ENCODE results near the gene DIO2.

The DIO2 gene

GRCh38 chr14:80167793-80168448 is 43.4 kb downstream of the DIO2 start:
- DNase-seq (ENCODE audit: low read depth) = no peak

- DNase-seq (ENCODE audit: low read depth) = no peak
Observed at GRCh38 chr14:80164991-80165721, 46.1 kb downstream of the DIO2 start.

- no peak for DNase-seq (ENCODE audit: low read depth)
Observed at GRCh38 chr14:80152763-80153162, 58.5 kb downstream of the DIO2 start.

DNA sequence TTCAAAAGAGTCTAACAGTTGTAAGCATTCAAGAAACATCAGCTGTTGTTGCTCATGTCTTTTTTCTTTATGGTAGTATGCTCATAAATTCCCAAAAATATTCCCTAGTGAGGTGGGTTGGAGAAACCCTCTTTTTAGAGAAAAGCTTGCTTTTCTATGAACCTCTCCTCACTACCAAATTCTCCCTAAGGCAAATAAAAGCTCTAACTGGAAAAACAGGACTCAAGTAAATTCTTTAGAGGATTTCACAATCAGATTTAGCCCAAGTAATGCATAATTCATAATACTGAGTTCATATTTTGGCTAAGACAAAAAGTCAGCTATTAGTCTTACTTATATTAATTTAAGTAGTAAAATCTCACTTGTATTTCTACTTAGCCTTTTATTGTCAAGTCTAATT is 59.1 kb downstream of the DIO2 start:
- DNase-seq (ENCODE audit: low read depth) = no peak

DNA sequence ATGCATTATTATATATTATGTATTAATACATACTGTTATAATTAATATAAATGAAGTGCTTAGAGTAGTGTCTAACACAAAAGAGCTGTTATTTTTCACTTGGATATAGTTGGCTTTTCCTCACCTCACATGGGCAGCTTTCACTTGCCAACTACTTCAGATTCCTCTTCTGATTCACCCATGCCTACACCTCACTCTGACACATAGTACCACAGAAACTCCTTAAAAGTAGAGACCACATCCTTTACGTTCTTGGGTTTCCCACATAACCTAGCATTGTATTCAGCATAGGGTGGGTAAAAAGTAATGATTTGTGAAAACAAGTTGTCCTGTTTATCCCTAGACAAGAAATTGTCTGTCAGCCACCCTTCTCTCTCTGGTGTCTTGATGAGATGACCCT is 61.0 kb downstream of the DIO2 start:
- no peak for DNase-seq (ENCODE audit: low read depth)
